WTC11 (cell line): Measurements from ENCODE around the gene STUM.

Experiments used
- CTCF ChIP-seq: fragments of 200-600 bp; IDR thresholded peaks from 2 replicates; pipeline ENCODE4 v1.8.0; 2022; ENCODE audit warnings: antibody characterized with exemption
- FOXP1 ChIP-seq: sonication (generic); formaldehyde crosslinking; IDR thresholded peaks from 2 replicates; pipeline ENCODE4 v1.8.0; 2022; ENCODE audit warnings: missing genetic modification reagents, mild to moderate bottlenecking, moderate library complexity, borderline replicate concordance
- NFE2L1 ChIP-seq: sonication (generic); formaldehyde crosslinking; IDR thresholded peaks from 2 replicates; pipeline ENCODE4 v1.8.1; 2023; ENCODE audit warnings: missing genetic modification reagents
- ZNF317 ChIP-seq: sonication (generic); formaldehyde crosslinking; IDR thresholded peaks from 2 replicates; pipeline ENCODE4 v1.8.1; 2023; ENCODE audit warnings: low read depth, mild to moderate bottlenecking, moderate library complexity, missing genetic modification reagents, borderline replicate concordance

GRCh38 chr1:226656201-226656600 is 107.6 kb downstream of the STUM start:
- TF ChIP-seq ZNF317 (CRISPR knock-in tag) (no peak), CTCF (no peak), FOXP1 (CRISPR knock-in tag) (no peak), NFE2L1 (CRISPR knock-in tag) (no peak)
